ENCODE results near the gene ABCA7. TPM values are rescaled to one million over a fixed set of nuclear protein-coding genes. Genes with fewer than 3 reads are reported as not detected.

ABCA7 gene
- total RNA-seq, 4 donors from 2014 or later = 0.59 to 10.4 (median 2.7) TPM

- no peaks in the 10 kb centered on the region for H3K36me3 ChIP-seq
- H3K9me3 ChIP-seq = no peaks in the 10 kb centered on the region
- no peak for DNase-seq
- H3K27me3 ChIP-seq = peaks cover 10 to 35% of the 10 kb centered on the region in 2 donors
- peaks cover 0 to 6% of the 10 kb centered on the region in 2 donors for H3K4me1 ChIP-seq
- intact Hi-C loops (cut with DNase I; ENCODE audit: low total_unique reads) = no loop called here
- TF ChIP-seq POLR2A (IDR thresholded peaks at IDR 0.05) (no peak), CTCF (IDR thresholded peaks at IDR 0.05) (no peak)
- no peak overlapping the region for H3K4me3 ChIP-seq
- H3K27ac ChIP-seq = no peak overlapping the region
These were observed 32.6 kb downstream of the ABCA7 start for GRCh38 chr19:1072371-1073015.

- no peak for TF ChIP-seq CTCF (IDR thresholded peaks at IDR 0.05)
- no peak for TF ChIP-seq POLR2A (IDR thresholded peaks at IDR 0.05)
- Histone ChIP-seq H3K27me3 (peaks cover 8 to 28% of the 10 kb centered on the region in 2 donors), H3K4me1 (peaks cover 0 to 6% of the 10 kb centered on the region in 2 donors), H3K36me3 (no peaks in the 10 kb centered on the region), H3K9me3 (no peaks in the 10 kb centered on the region), H3K27ac (no peak overlapping the region), H3K4me3 (no peak overlapping the region)
- DNase-seq = no peak
- intact Hi-C loops (cut with DNase I; ENCODE audit: low total_unique reads) = no loop called here
These were observed 33.4 kb downstream of the ABCA7 start for GRCh38 chr19:1073063-1073955.

- no peak for DNase-seq
- Histone ChIP-seq H3K27ac (no peak overlapping the region), H3K36me3 (no peaks in the 10 kb centered on the region), H3K4me1 (peaks cover 0 to 6% of the 10 kb centered on the region in 2 donors), H3K27me3 (peaks cover 8 to 20% of the 10 kb centered on the region in 2 donors), H3K4me3 (no peak overlapping the region), H3K9me3 (no peaks in the 10 kb centered on the region)
- TF ChIP-seq POLR2A (IDR thresholded peaks at IDR 0.05) (no peak), CTCF (IDR thresholded peaks at IDR 0.05) (no peak)
- intact Hi-C loops (cut with DNase I; ENCODE audit: low total_unique reads) = no loop called here
These were observed 34.1 kb downstream of the ABCA7 start for GRCh38 chr19:1073956-1074517.

- peaks cover 8 to 14% of the 10 kb centered on the region in 2 donors for H3K27me3 ChIP-seq
- intact Hi-C loops (cut with DNase I; ENCODE audit: low total_unique reads) = no loop called here
- H3K4me3 ChIP-seq = no peak overlapping the region
- no peaks in the 10 kb centered on the region for H3K36me3 ChIP-seq
- H3K4me1 ChIP-seq = peaks cover 0 to 6% of the 10 kb centered on the region in 2 donors
- H3K9me3 ChIP-seq = no peaks in the 10 kb centered on the region
- TF ChIP-seq CTCF (IDR thresholded peaks at IDR 0.05) (no peak), POLR2A (IDR thresholded peaks at IDR 0.05) (no peak)
- H3K27ac ChIP-seq = no peak overlapping the region
- peak in 1 of 2 donors; percentile 71 for DNase-seq
These were observed 34.8 kb downstream of the ABCA7 start for GRCh38 chr19:1074544-1075283.

All from uterus (tissue), 4 donors.